Stimulated activated CD8-positive, alpha-beta memory T cell treated with anti-CD3 and anti-CD28 coated beads, Interleukin-15, amount 100 ng/mL, for 1 hour (primary cell): ENCODE data around the gene PARP1.
"Not testable (repeated sequence)": the region's sequence is repeated elsewhere in the genome, so short reads cannot be mapped to it uniquely, and the experiment has no call there.

Experiments
- DNase-seq: peaks from one replicate; pipeline ENCODE4 v3.0.0-alpha.2; 2020; ENCODE audit warnings: low read depth

Gene PARP1

GRCh38 chr1:226407497-226408284 is at the start of gene PARP1:
Gene PARP1, minus strand, starts transcription at chr1:226408093. Its CDS starts 164 bp downstream, at chr1:226407929.
- peak; percentile 58 for DNase-seq

GRCh38 chr1:226457307-226457712 is 49.4 kb upstream of the PARP1 start:
- DNase-seq = no peak

DNA sequence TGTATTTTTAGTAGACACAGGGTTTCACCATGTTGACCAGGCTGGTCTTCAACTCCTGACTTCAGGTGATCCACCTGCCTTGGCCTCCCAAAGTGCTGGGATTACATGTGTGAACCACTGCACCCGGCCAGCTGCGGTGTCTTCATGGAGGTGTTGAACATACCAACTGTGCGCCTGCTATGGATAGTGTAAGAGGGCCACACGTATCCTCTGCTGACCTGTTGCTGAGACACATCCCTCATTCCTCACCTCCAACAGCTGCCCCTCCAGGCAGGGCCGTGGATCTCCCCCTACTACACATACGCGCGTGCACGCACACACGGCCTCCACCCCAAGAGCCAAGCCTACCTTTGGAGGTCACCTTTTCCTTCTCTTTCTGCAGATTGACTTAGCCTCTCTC is 48.0 kb upstream of the PARP1 start:
- no peak for DNase-seq

DNA sequence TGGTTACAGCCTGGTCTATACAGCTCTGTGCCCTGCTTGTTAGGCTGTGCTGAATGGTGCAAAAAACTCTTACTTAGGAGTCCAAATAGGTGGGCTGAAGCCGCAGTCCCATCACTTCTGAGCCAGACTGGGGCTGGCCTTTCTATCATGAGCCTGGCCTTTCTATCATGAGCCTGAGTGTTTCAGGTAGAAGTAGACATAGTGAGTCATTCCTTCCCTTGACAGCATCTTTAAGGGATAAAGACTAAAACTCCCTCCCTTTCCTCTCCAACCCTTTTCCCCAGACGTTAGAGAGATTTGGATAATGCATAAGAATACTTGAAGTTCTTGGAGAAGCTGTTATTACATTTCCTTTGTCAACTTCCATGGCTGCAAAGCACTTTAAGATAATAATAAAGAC is 46.5 kb upstream of the PARP1 start:
- DNase-seq = no peak

DNA sequence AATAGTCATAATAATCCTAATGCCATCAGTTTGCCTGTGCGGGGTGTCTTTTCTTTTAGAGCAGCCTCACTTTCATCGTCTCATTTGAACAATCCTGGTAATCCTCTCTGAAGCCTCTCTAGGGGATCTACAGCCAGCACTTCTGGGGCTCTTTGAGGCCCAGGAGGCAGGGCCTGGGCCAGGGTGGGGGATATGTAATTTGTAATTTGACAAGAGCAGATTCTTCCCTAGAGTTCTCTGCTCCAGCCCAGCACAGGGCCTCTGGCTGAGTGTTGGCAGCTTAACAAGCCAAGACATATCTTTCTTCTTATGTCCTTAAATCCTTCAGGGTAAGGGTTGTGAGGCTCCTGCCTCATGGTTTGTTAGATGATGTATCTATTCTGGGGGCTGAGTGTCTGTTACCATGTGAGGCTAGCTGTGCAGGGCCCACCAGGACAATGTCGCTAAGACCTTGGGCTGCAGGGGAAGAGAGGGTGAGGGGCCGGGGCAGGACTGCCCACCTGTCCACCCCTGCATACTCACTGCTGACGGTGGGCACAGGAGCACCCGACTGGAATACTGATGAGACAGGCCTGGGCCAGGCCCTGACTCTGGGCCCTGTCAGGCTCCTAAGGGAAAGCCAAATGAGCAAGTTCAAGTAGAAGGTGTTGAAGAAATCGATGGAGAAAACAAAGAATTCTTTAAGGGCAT is 45.3 kb upstream of the PARP1 start:
- no peak for DNase-seq

DNA sequence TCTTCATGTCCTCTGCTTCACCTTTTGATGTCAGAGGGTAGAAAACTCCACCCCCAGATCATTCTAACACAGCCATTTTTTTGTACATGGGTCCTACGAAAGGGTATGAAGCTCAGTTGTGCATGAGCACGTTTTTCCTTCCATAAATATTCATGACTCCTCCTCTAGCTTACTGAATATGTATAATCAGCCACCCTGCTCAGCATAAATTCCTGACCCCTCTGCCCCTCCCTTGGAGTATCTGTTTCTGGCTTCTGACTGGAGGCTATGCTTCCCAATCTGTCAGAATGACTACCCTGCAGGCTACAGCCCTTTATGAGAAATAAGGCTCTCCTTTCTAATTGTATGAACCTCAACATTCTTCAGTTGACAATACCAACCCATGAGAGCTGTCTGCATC is 42.8 kb upstream of the PARP1 start:
- no peak for DNase-seq

- no peak for DNase-seq
Observed at GRCh38 chr1:226449823-226450222, 41.9 kb upstream of the PARP1 start.

- DNase-seq = no peak
Observed at GRCh38 chr1:226447932-226448665, 40.2 kb upstream of the PARP1 start.

DNA sequence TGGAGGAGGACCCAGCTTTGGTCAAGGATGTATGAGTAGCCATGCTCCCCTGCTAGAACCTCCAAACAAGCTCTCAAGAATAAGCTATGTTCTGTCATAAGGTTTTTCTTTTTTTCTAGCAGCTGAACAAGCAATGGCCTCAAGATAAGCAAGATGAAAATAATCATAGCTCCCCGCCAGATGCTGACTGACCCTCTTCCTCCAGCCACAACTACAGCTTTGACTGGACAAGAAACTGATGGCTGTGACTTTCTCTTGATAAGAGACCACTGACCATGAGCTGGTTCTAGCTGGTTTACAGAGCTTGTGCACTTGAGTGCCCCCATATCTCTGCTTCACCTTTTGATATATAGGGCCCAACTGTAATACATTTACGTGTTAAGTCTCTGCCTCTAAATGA is 38.2 kb upstream of the PARP1 start:
- no peak for DNase-seq

DNA sequence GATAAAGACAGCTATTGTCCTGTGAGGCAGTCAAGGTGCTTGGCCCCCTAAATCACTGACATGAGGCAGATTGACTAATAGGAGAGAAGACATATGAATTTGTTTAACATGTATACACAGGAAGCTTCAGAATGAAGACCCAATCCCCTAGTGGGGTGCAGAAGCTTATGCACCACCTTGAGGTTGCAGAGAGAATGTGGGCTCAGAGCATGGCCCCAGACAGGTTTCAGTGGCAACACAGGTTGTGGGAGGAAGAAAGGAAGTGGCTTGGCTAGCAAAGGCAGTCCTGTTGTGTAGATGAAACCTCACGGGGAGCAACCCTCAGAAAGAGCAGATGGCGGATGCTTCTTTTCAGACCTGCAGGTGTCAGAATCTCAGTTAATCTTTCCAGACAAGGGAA is 37.0 kb upstream of the PARP1 start:
- DNase-seq = no peak

- DNase-seq = no peak
Observed at GRCh38 chr1:226443439-226443838, 35.5 kb upstream of the PARP1 start.

GRCh38 chr1:226443033-226443432 is 35.1 kb upstream of the PARP1 start:
- no peak for DNase-seq

GRCh38 chr1:226441629-226442028 is 33.7 kb upstream of the PARP1 start:
- no peak for DNase-seq

GRCh38 chr1:226440512-226440911 is 32.6 kb upstream of the PARP1 start:
- DNase-seq = no peak

GRCh38 chr1:226438007-226438406 is 30.1 kb upstream of the PARP1 start:
- no peak for DNase-seq

GRCh38 chr1:226436855-226437491 is 29.1 kb upstream of the PARP1 start:
- DNase-seq = no peak

- no peak for DNase-seq
Observed at GRCh38 chr1:226436472-226436854, 28.6 kb upstream of the PARP1 start.

GRCh38 chr1:226433341-226433720 is 25.4 kb upstream of the PARP1 start:
- DNase-seq = no peak

DNA sequence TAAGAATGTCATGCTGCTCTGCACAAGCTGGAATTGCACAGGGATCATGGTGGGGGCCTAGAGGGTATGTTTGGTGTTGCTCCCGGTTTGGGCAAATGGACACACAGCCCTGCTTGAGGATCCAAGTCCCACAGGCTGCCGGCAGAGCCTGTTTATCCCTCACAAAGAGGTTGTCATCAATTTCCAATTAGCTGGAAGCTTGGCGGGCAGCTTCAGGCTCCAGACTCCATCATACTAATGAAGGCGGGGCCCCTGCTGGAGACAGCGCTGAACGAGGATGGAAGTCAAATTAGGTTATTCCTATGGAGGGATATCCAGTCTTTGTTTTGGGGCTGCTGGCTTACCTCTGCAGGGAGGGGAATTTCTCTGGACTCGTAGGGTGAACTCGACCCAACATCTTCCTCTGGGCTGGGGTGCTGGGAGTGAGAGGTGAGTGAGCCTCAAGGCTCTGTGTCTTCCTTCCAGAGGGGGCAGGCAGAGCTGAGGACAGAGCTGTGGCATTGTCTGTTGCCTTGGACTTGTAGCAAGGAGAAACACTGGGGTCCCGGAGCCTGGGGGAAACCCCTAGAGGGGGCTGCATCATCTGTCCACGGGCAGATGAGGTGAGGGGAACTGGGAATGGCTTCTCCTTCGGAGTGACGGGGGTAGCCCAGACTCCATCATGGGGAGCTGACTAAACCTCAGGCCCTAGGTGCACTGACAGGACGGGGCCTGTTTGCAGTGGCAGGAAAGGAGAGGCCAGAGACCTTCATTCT is 24.9 kb upstream of the PARP1 start:
- no peak for DNase-seq

DNA sequence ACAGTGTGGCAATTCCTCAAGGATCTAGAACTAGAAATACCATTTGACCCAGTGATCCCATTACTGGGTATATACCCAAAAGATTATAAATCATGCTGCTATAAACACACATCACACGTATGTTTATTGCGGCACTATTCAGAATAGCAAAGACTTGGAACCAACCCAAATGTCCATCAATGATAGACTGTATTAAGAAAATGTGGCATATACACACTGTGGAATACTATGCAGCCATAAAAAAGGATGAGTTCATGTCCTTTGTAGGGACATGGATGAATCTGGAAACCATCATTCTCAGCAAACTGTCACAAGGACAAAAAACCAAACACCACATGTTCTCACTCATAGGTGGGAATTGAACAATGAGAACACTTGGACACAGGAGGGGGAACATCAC is 24.0 kb upstream of the PARP1 start:
- not testable (repeated sequence) for DNase-seq

DNA sequence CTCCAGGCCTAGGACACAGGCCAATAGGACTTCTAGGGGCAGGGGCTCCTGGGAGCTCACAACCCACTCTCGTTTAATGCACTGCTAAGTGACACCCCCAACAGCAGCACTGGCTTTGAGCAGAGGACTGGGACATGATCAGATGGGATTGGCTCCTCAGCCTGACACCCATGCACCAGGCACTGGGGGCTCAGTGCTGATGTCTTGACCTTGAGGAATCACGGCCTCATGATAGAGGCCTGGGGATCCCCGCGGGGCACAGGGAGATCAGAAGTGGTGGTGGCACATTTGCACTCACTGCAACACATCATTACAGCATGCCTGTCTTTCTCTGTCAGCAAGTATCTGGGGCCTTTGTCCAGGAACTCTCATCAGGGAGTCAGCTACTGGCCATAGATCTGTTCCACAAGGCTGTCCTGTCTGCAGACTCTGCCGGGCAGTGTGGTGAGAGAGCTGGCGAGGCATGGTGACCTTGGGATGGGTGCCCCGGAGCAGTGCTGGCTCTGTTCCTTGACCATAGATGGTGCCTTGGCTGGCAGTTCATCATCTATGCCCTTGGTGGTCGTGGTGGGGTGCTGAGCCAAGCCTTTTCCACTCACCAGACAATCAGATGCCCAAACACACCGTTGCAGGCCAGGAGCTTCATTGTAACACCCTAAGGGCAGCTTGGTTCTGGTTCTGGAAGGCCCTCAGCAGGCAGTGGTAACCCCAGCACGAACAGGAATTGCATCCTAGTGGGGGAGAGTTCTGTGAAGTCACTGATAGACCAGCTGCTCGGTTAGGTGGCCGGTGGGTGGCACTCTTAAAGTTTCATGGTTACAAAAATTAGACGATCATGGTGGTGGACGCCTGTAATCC is 22.2 kb upstream of the PARP1 start:
- no peak for DNase-seq
